GM21526 (cell line): ENCODE measurements around the gene GAB4.
"Not testable (repeated sequence)": the region's sequence is repeated elsewhere in the genome, so short reads cannot be mapped to it uniquely, and the experiment has no call there.

Source experiments
- ATAC-seq: cut with Tn5 transposase; IDR thresholded peaks from one replicate; pipeline ENCODE4 v1.9.1; 2021; ENCODE audit warnings: moderate library complexity; ENCODE audit not compliant: unreplicated experiment, low FRiP score

The GAB4 gene

GRCh38 chr22:16917144-16918003 is 90.6 kb downstream of the GAB4 start:
- no peak for ATAC-seq

- no peak for ATAC-seq
Measured at GRCh38 chr22:16915701-16916100, 92.3 kb downstream of the GAB4 start.

- ATAC-seq: not testable (repeated sequence)
Measured at GRCh38 chr22:16914911-16915310, 93.1 kb downstream of the GAB4 start.

GRCh38 chr22:16914006-16914405 is 94.0 kb downstream of the GAB4 start:
- no peak for ATAC-seq

GRCh38 chr22:16912281-16912680 is 95.7 kb downstream of the GAB4 start:
- ATAC-seq: no peak
